GM12864 (cell line): ENCODE results near the gene P2RX6.
"Not testable (repeated sequence)": the region's sequence is repeated elsewhere in the genome, so short reads cannot be mapped to it uniquely, and the experiment has no call there.

Experiments
- DNase-seq: peaks from one replicate; pipeline ENCODE4 v3.0.0-alpha.2; 2011; ENCODE audit warnings: low read depth
- H3K4me3 ChIP-seq: 2 replicates; pipeline ENCODE4 v1.5.1; 2011; ENCODE audit warnings: mild to moderate bottlenecking, low read depth, low read length, control low read depth
- CTCF ChIP-seq: IDR thresholded peaks from 2 replicates; pipeline ENCODE4 v1.5.1; 2011; ENCODE audit warnings: low read depth, mild to moderate bottlenecking, moderate library complexity, low read length, control low read depth, inconsistent platforms; ENCODE audit errors: missing control alignments

P2RX6 gene

DNA sequence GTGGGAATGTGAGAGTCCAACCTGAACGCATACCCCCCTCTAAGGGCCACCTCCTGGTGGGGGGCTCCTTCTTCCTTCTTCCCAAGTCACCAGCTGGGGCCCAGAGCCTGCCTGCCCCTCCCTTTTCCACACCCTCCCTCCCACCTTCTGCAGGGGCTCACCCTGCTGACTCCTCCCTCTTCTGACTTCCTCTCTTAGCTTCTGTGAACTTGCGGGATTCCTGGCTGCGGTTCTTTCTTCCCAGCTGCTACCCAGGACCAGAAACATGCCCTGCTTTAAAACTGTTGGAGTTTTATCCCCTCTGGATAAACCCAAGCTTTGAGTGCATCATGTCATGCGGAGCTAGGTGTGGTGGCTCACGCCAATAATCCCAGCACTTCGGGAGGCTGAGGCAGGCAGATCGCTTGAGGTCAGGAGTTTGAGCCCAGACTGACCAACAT, 40.9 kb downstream of the P2RX6 start:
- DNase-seq, result no peak
- no peak overlapping the region for H3K4me3 ChIP-seq
- TF ChIP-seq CTCF, result no peak

GRCh38 chr22:21060363-21060762, 45.4 kb downstream of the P2RX6 start:
- DNase-seq, result not testable (repeated sequence)

GRCh38 chr22:21061660-21062321, 46.8 kb downstream of the P2RX6 start:
- not testable (repeated sequence) for DNase-seq, H3K4me3 ChIP-seq

More at GRCh38 chr22:21060363-21060762, 45.4 kb downstream of the P2RX6 start:
- H3K4me3 ChIP-seq, result not testable (repeated sequence)

DNA sequence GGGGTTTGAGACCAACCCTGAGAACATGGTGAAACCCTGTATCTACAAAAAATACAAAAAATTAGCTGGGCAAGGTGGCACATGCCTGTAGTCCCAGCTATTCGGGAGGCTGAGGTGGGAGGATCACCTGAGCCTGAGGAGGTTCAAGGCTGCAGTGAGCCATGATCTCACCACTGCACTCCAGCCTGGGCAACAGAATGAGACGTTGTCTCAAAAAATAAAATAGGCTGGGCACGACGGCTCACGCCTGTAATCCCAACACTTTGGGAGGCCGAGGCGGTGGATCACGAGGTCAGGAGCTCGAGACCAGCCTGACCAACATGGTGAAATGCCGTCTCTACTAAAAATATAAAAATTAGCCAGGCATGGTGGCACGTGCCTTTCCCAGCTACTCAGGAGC, 49.5 kb downstream of the P2RX6 start:
- H3K4me3 ChIP-seq, result not testable (repeated sequence)

DNA sequence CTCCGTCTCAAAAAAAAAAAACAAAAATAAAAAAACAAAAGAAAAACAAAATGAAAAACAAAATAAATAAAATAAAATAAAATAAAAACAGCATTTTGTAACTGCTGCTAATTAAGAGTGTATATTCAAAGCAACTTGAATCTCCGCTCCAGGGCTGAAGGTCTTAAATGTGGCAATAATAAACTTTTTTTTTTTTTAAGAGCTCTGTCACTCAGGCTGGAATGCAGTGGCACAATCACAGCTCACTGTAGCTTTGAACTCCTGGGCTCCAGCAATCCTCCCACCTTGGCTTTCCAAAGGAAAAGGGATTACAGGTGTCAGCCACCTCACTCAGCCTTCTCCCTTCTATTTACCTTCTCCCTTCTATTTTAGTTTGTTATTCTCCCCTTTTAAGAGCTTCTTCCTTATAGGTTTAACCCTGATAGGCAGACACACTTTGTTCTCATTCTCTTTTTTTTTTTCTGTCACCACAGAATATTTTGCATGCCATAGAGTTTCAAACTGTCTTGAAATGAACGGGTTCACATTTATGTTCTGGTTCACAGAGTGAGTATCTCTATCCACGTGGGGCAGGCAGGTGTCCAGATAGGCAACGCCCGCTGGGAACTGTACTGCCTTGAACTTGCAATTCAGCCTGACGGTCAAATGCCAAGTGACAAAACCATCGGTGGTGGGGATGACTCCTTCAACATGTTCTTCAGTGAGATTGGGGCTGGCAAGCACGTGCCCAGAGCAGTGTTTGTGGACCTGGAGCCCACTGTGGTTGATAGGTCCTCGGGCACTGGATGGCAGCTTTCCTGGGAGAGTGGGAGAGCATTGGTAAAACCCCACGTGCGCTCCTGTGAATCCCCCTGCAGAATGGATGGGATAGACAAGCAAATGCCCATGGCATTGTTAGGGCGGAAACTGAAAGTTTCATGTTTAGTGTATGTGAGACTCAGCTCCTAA, 50.2 kb downstream of the P2RX6 start:
- no peak for TF ChIP-seq CTCF
- no peak overlapping the region for H3K4me3 ChIP-seq
- DNase-seq, result no peak

More for the DNA sequence above, 49.5 kb downstream of the P2RX6 start:
- DNase-seq, result not testable (repeated sequence)

- no peak for TF ChIP-seq CTCF
- no peak overlapping the region for H3K4me3 ChIP-seq
- no peak for DNase-seq
Observed at GRCh38 chr22:21067075-21067900, 52.3 kb downstream of the P2RX6 start.

DNA sequence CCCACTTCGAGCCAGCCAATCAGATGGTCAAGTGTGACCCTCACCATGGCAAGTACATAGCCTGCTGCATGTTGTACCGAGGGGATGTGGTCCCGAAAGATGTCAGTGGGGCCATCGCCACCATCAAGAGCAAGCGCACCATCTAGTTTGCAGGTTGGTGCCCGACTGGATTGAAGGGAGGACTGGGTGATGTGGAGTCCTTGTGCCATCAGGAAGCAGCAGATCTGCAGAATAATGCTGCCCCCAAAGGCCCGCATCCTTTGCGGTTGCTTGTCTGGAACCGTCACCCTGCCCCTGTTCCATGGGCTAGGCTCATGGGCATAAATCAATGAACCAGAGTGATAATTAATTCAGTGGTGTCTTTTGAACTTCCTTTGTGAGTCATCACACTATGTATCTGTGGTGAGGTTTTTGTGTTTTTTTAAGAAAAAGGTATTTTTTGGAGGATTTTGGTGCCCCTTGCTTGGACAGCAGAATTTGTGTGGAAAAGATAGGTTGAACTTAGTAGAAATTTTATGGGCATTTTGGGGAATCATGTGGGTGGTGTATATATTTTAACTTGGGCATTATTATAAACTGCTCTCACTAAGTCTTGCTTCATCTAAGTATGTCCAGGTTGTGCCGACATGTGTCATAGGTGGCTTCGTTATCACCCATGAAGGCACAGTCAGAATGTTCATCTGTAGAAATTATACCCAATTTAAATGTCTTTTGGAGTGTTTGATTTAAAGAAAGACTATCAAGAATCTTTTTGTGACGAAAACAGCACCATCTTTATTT, 53.1 kb downstream of the P2RX6 start:
- DNase-seq, result no peak
- no peak for TF ChIP-seq CTCF
- no peak overlapping the region for H3K4me3 ChIP-seq
